CD14-positive monocyte (primary cell): Measurements from ENCODE around the gene SNX15. TPM values are rescaled to one million over a fixed set of nuclear protein-coding genes. Genes with fewer than 3 reads are reported as not detected.

Experiments used
- DNase-seq, 3 donors: peaks; one replicate each; pipeline ENCODE4 v3.0.0-alpha.2; 2011 to 2022
- H2AFZ ChIP-seq: 2 replicates; pipeline ENCODE4 v1.6.0; 2012; ENCODE audit warnings: mild to moderate bottlenecking, low read depth, low read length, inconsistent platforms; ENCODE audit not compliant: insufficient read depth, poor library complexity, severe bottlenecking
- H3K27ac ChIP-seq, 2 donors: 1 replicate in 1 of 2; 2 replicates in 1 of 2; pipeline ENCODE4 v1.5.1; 2012 to 2013; ENCODE audit warnings: low read length in 2 of 2, control low read depth in 1 of 2, inconsistent platforms in 1 of 2, low read depth in 1 of 2, mild to moderate bottlenecking in 1 of 2
- H3K27me3 ChIP-seq, 2 donors: one replicate each; pipeline versions ENCODE4 v1.6.0 to v1.6.1; 2011 to 2013; ENCODE audit warnings: low read length in 2 of 2; ENCODE audit not compliant: control insufficient read depth in 2 of 2, insufficient read depth in 2 of 2
- H3K36me3 ChIP-seq, 2 donors: replicated peaks in 1 of 2; 1 replicate in 1 of 2; 2 replicates in 1 of 2; pipeline versions ENCODE4 v1.5.1 to v1.6.1; 2012 to 2013; ENCODE audit warnings: low read length in 2 of 2, control low read depth in 1 of 2, inconsistent platforms in 1 of 2, mild to moderate bottlenecking in 1 of 2; ENCODE audit not compliant: insufficient read depth in 2 of 2, control insufficient read depth in 1 of 2
- H3K4me1 ChIP-seq, 2 donors: 1 replicate in 1 of 2; 2 replicates in 1 of 2; pipeline versions ENCODE4 v1.5.1 to v1.6.1; 2012 to 2013; ENCODE audit warnings: low read length in 2 of 2, control low read depth in 1 of 2, inconsistent platforms in 1 of 2, mild to moderate bottlenecking in 1 of 2, moderate library complexity in 1 of 2; ENCODE audit not compliant: insufficient read depth in 2 of 2, control insufficient read depth in 1 of 2
- H3K4me2 ChIP-seq: replicated peaks from 2 replicates; pipeline ENCODE3; 2012; ENCODE audit warnings: low read length, moderate library complexity, mild to moderate bottlenecking; ENCODE audit not compliant: poor library complexity, severe bottlenecking; ENCODE audit errors: extremely low read depth
- H3K4me3 ChIP-seq, 3 experiments: fragments of 200-600 bp in 1 of 3; sonication (generic) in 1 of 3; replicated peaks in 1 of 3; 1 replicate in 2 of 3; 2 replicates in 1 of 3; pipeline ENCODE4 v1.5.1; 2011 to 2013; ENCODE audit warnings: low read length in 3 of 3, mild to moderate bottlenecking in 3 of 3, control low read depth in 2 of 3, low read depth in 2 of 3, inconsistent platforms in 1 of 3, moderate library complexity in 1 of 3
- H3K79me2 ChIP-seq: 2 replicates; pipeline ENCODE4 v1.6.0; 2012; ENCODE audit warnings: mild to moderate bottlenecking, control low read depth, inconsistent platforms, low read length, moderate library complexity; ENCODE audit not compliant: insufficient read depth
- H3K9ac ChIP-seq: 2 replicates; pipeline ENCODE4 v1.6.0; 2017; ENCODE audit warnings: low read length, mild to moderate bottlenecking; ENCODE audit not compliant: insufficient read depth, poor library complexity, severe bottlenecking
- H3K9me3 ChIP-seq, 2 donors: replicated peaks in 1 of 2; 1 replicate in 1 of 2; 2 replicates in 1 of 2; pipeline versions ENCODE4 v1.5.1 to v1.6.1; 2012 to 2013; ENCODE audit warnings: low read length in 2 of 2, control low read depth in 1 of 2; ENCODE audit not compliant: control insufficient read depth in 1 of 2, insufficient read depth in 1 of 2
- H4K20me1 ChIP-seq: 2 replicates; pipeline ENCODE4 v1.6.0; 2012; ENCODE audit warnings: mild to moderate bottlenecking, low read length, control low read depth, moderate library complexity; ENCODE audit not compliant: insufficient read depth
- H3K27ac Mint-ChIP-seq, 7 donors: one replicate each; pipeline ENCODE4 v1.8.0; 2020; ENCODE audit warnings: mild to moderate bottlenecking in 7 of 7, mixed read lengths in 7 of 7, moderate library complexity in 6 of 7, inconsistent platforms in 2 of 7
- H3K27me3 Mint-ChIP-seq, 3 donors: one replicate each; pipeline ENCODE4 v1.8.0; 2021 to 2022; ENCODE audit warnings: low read depth in 3 of 3, mild to moderate bottlenecking in 3 of 3, mixed read lengths in 3 of 3, moderate library complexity in 3 of 3, inconsistent platforms in 1 of 3
- H3K36me3 Mint-ChIP-seq, 2 donors: one replicate each; pipeline ENCODE4 v1.8.0; 2020; ENCODE audit warnings: mixed read lengths in 2 of 2, inconsistent platforms in 1 of 2, mild to moderate bottlenecking in 1 of 2
- H3K4me1 Mint-ChIP-seq: one replicate; pipeline ENCODE4 v1.8.0; 2020; ENCODE audit warnings: mild to moderate bottlenecking, mixed read lengths
- H3K4me3 Mint-ChIP-seq, 2 donors: one replicate each; pipeline ENCODE4 v1.8.0; 2020; ENCODE audit warnings: mild to moderate bottlenecking in 2 of 2, mixed read lengths in 2 of 2, moderate library complexity in 1 of 2
- H3K9me3 Mint-ChIP-seq, 7 donors: one replicate each; pipeline ENCODE4 v1.8.0; 2020 to 2022; ENCODE audit warnings: mixed read lengths in 7 of 7, mild to moderate bottlenecking in 6 of 7, moderate library complexity in 6 of 7, inconsistent platforms in 2 of 7
- CTCF ChIP-seq: fragments of 200-600 bp; IDR thresholded peaks from one replicate; pipeline ENCODE4 v1.8.0; 2022; ENCODE audit warnings: antibody characterized with exemption, mild to moderate bottlenecking
- WGBS: methylation state at CpG from one replicate; pipeline ENCODE4 v1.1.5; 2013; ENCODE audit warnings: missing lambda C conversion rate; ENCODE audit not compliant: insufficient coverage; 5-methylcytosine and 5-hydroxymethylcytosine counted together
- intact Hi-C, 2 donors: fragments of 100-400 bp; cut with micrococcal nuclease; formaldehyde crosslinking; loops; one replicate each; pipeline versions ENCODE4 v1.15.0 to v1.15.1; 2023
- polyA plus RNA-seq, 3 donors: library from polyadenylated mRNA; depleted of rRNA in 1 of 3; unstranded in 2 of 3; stranded (reverse) in 1 of 3; fragments of 300-500 nt in 2 of 3; fragments of >200 nt in 1 of 3; fragmentation: Illumina TruSeq in 2 of 3; gene quantifications; 1 replicate in 2 of 3; 2 replicates in 1 of 3; pipeline ENCODE4 v1.2.3, GENCODE V29; 2012 to 2021

Gene SNX15
- polyA plus RNA-seq, 3 donors: 16.2 to 26.7 (median 17.8) TPM

GRCh38 chr11:65063532-65063931 lies 36.3 kb downstream of the SNX15 start:
- no peaks in the 10 kb centered on the region for H3K27me3 ChIP-seq
- H2AFZ ChIP-seq: no peak overlapping the region
- H3K27ac ChIP-seq: no peak overlapping the region
- H3K9ac ChIP-seq: no peak overlapping the region
- H3K4me1 ChIP-seq: peaks cover 5 to 8% of the 10 kb centered on the region in 2 donors
- TF ChIP-seq CTCF: no peak
- H3K4me3 ChIP-seq: no peak overlapping the region
- no peaks in the 10 kb centered on the region for H4K20me1 ChIP-seq
- no peak overlapping the region for H3K4me3 Mint-ChIP-seq
- H3K9me3 ChIP-seq: no peaks in the 10 kb centered on the region
- no peak for DNase-seq
- H3K27ac Mint-ChIP-seq: no peak overlapping the region
- peaks cover 7 to 16% (median 12%) of the 10 kb centered on the region in 3 donors for H3K27me3 Mint-ChIP-seq
- H3K4me1 Mint-ChIP-seq: peaks cover 31% of the 10 kb centered on the region
- 93% methylated on average over 1 of the region's 3 CpGs for WGBS
- no peaks in the 10 kb centered on the region for H3K36me3 ChIP-seq
- H3K79me2 ChIP-seq: no peaks in the 10 kb centered on the region
- H3K4me2 ChIP-seq: no peak overlapping the region
- intact Hi-C loops: no loop called here
- H3K9me3 Mint-ChIP-seq: peaks cover 0 to 4% (median 0%) of the 10 kb centered on the region in 7 donors
- no peaks in the 10 kb centered on the region for H3K36me3 Mint-ChIP-seq

GRCh38 chr11:65064847-65065240 lies 37.6 kb downstream of the SNX15 start:
- no CpG with 5 or more reads among the region's 4 CpGs for WGBS
- Histone ChIP-seq H3K4me2 (no peak overlapping the region), H2AFZ (no peak overlapping the region), H3K36me3 (no peaks in the 10 kb centered on the region), H3K4me1 (peaks cover 5 to 8% of the 10 kb centered on the region in 2 donors), H3K27me3 (no peaks in the 10 kb centered on the region), H3K27ac (no peak overlapping the region), H3K9ac (no peak overlapping the region), H3K79me2 (no peaks in the 10 kb centered on the region), H3K4me3 (no peak overlapping the region), H3K9me3 (no peaks in the 10 kb centered on the region), H4K20me1 (no peaks in the 10 kb centered on the region)
- Mint-ChIP-seq H3K36me3 (no peaks in the 10 kb centered on the region), H3K4me3 (no peak overlapping the region), H3K9me3 (peaks cover 0 to 4% (median 0%) of the 10 kb centered on the region in 7 donors), H3K27ac (no peak overlapping the region), H3K27me3 (peaks cover 7 to 13% (median 11%) of the 10 kb centered on the region in 3 donors), H3K4me1 (peaks cover 31% of the 10 kb centered on the region)
- intact Hi-C loops: no loop called here
- DNase-seq: no peak
- TF ChIP-seq CTCF: no peak
